NCI-H1417 (cell line): ENCODE results near the gene WWOX.

Source experiments
- DNase-seq, 3 experiments: peaks; one replicate each; lab custom pipeline; 2025; lab: John Stamatoyannopoulos, UW

Gene WWOX

GRCh38 chr16:78271981-78272380 lies 172.5 kb downstream of the WWOX start:
- no peak for DNase-seq

GRCh38 chr16:78274771-78275170 lies 175.3 kb downstream of the WWOX start:
- no peak for DNase-seq

- DNase-seq = no peak
Observed at GRCh38 chr16:78275420-78275819, 176.0 kb downstream of the WWOX start.

GRCh38 chr16:78277321-78278055 lies 178.0 kb downstream of the WWOX start:
- DNase-seq = no peak

- DNase-seq = no peak
Observed at GRCh38 chr16:78278056-78278450, 178.6 kb downstream of the WWOX start.

GRCh38 chr16:78281115-78281514 lies 181.7 kb downstream of the WWOX start:
- DNase-seq = no peak

GRCh38 chr16:78283548-78284251 lies 184.2 kb downstream of the WWOX start:
- DNase-seq = no peak

- no peak for DNase-seq
Observed at GRCh38 chr16:78284326-78284725, 184.9 kb downstream of the WWOX start.

GRCh38 chr16:78284957-78285434 lies 185.5 kb downstream of the WWOX start:
- DNase-seq = no peak

GRCh38 chr16:78285437-78285922 lies 186.0 kb downstream of the WWOX start:
- no peak for DNase-seq

- DNase-seq = no peak
Observed at GRCh38 chr16:78286065-78286464, 186.6 kb downstream of the WWOX start.

GRCh38 chr16:78288888-78289287 lies 189.4 kb downstream of the WWOX start:
- no peak for DNase-seq

- no peak for DNase-seq
Observed at GRCh38 chr16:78289373-78289772, 189.9 kb downstream of the WWOX start.

GRCh38 chr16:78289844-78290277 lies 190.4 kb downstream of the WWOX start:
- DNase-seq = peak in 2 of 3 experiments; percentile 16 to 27

GRCh38 chr16:78290395-78290794 lies 190.9 kb downstream of the WWOX start:
- peak in 1 of 3 experiments; percentile 27 for DNase-seq

GRCh38 chr16:78290872-78291591 lies 191.6 kb downstream of the WWOX start:
- DNase-seq = no peak

- no peak for DNase-seq
Observed at GRCh38 chr16:78291604-78292003, 192.2 kb downstream of the WWOX start.

- no peak for DNase-seq
Observed at GRCh38 chr16:78292086-78292843, 192.8 kb downstream of the WWOX start.

GRCh38 chr16:78292844-78293380 lies 193.5 kb downstream of the WWOX start:
- DNase-seq = no peak

GRCh38 chr16:78294538-78295225 lies 195.2 kb downstream of the WWOX start:
- no peak for DNase-seq
